NOMO-1 treated with DMSO at 0.1 percent for 48 hours (cell line): ENCODE data around the gene CASP9.
A peak's percentile ranks its signal among the peaks of the same experiment; 100 is the strongest.
"Not testable (repeated sequence)": the region's sequence is repeated elsewhere in the genome, so short reads cannot be mapped to it uniquely, and the experiment has no call there.

Experiments
- DNase-seq: peaks from one replicate; lab custom pipeline; 2025; ENCODE audit not compliant: unreplicated experiment; lab: John Stamatoyannopoulos, UW

The CASP9 gene

DNA sequence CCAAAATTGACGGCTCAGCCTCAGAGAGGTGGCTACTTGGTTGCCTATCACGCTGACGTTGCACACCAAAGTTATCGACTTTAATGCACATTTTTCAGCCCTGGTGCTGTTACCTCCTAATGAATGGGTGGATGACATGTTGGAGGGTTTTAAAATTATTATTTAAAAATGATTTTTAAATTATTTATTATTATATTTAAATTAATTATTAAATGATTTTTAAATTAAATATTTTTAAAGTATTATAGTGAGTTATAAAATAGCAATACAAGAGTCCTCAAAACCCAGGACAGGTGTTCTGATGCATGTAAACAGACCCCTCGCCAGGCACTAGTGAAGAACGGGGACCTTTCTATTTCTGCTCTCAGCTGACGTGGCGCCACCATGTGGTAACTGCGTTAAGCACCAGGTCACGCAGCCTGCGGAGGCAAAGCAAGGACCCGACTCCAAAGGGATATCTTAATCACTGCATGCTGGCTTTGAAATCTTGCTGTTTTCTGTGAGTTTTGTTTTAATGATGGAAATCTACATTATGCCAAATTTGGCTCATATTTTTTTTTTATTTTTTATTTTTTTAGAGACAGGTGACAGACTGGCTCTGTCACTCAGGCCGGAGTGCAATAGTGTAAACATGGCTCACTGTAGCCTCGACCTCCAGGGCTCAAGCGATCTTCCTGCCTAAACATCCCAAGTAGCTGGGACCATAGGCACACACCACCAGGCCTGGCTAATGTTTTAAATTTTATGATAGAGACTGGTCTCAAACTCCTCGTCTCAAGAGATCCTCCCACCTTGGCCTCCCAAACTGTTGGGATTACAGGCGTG, 22.6 kb downstream of the CASP9 start:
- peak; percentile 38 for DNase-seq

DNA sequence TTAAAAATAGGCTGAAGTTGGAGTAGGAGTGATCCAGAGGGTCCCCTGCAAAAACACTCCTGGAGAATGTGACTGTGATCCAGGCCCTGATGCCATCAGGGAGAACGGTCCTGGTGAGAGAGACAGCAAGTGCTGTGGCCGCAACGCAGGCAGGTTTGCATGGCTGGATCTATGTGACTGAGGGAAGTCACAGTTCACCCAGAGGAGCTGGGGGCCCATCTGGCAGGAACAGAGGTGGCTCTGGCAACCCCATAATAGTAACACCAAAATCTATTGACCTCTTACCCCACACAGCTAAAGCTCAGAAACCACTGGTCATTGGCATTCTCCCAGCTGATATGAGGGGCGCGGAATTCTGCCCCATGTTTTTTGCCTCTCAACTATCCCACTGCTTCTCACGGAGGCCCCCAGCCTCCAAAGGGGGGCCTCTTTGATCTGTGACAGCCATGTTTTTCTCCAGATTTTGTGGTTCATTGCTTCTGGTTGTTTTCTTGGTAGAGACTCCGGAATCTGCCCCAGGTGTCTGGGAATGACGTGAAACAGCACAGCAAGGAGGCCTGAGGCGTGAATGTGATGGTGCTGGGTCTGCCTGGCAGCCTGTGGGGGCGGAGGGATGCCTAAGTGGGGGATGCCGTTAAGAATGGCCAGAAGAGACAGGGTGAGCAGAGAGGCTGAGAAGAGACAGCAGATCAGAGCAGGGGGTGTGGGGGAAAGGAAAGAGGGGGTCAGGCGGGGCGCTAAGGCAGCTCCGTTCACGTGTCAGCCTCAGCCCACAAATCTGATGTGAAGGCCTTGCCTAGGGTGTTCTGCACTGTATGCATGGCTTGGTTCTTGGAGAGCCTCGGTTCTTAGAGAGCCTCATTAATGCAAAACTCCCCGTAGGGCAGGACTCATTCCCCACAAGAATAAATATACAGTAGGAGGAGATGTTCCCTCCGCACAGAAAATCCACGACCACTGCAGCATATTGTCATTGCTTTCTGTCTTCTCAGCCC, 23.5 kb downstream of the CASP9 start:
- DNase-seq, result no peak

DNA sequence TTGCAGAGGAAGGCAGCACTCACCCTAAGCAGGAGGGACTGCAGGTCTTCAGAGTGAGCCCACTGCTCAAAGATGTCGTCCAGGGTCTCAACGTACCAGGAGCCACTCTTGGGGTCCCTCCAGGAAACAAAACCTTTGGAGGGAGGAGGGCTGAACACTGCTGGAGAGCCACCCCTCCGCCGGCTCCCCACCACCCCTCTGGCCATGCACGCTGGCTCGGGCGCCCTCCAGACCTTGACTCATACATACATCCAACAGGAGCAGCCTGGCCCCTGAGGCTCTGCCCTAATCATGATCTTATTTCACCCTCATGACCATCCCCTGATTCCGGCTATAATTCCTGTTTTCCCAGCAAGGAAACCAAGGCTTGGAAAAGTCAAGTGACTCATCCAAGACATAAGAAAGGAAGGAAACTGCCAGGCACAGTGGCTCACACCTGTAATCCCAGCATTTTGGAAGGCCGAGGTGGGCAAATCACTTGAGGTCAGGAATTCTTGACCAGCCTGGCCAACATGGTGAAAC, 30.1 kb downstream of the CASP9 start:
- no peak for DNase-seq

DNA sequence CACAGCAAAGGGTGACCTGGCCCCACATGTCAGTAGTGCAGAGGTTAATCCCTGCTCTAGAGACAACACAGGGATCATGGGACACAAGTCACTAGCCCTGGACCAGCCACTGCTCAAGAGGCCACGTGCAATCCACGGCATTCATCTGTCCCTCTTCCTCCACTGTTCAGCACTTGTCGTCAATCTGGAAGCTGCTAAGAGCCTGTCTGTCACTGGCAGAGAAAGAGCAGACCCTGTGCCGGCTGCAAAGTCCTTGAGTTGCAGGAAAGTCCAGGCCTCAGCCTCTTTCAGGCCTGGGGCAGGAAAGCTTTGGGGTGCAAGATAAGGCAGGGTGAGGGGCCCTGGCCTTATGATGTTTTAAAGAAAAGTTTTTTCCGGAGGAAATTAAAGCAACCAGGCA, 31.4 kb downstream of the CASP9 start:
- no peak for DNase-seq

DNA sequence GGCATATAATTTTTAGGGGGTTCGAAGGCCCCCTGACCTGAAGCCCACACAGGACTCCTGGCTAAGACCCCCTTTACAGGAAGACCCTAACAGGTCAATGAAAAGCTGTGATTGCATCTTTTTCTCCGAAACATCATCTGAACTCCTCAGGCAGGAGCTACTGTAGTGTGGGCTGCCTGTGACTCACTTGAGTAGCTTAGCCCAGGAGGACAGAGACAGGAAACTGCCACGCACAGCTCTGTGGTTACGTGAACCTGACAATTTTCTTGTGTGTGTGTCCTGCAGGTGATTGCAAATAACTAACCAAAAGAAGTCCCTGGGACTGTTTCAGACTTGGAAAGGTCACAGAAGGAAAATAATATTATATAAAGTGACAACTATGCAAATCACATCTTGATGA, 33.0 kb downstream of the CASP9 start:
- not testable (repeated sequence) for DNase-seq

DNA sequence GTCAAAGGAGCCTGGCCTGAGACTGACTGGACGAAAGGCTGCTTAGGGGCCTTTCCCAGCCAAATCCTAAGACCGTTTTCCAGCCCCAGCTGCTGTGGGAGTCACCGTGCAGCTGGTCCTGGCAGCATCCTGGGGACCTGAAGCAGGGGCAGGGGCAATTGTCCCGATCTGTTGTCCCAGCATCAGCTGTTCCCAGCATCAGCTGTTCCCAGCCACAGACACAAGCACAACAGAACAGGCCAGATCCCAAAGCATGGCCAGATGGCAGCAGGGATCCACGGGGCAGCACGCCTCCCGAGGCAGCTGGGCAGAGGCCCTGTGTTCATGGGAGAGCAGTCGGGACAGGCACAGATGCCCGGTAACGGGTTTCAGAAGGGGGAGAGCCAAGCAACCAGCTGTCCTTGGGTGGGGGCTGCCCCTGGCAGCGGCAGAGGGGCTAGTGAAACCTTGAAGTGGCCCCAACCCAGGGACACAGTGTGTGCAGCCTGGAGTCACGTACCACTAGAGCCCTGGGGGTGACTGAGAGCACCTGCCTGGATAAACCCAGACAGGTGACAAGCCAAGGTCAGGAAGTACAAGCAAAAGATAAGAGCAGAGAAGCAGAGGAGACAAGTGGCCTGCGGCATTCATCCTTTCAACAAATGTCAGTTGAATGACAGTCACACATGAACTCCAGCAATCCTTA, 34.8 kb downstream of the CASP9 start:
- no peak for DNase-seq

DNA sequence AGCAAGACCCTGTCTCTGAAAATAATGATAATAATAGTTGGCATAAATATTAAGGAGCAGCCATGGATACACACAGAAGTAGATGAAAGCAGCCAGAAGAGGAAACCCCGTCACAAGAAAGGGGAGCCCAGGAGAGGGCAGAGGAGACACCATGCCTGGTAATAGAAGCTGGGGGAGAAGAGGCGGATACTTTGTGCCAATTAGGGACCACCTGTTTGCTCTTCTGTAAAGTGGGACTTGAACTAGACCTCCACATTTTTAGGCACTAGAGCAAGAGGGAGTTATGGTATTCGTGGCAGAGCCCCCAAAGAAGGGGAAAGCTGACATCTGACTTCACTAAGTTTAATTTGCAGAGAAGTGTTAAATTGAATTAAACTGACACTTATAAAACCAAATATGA, 35.6 kb downstream of the CASP9 start:
- no peak for DNase-seq

DNA sequence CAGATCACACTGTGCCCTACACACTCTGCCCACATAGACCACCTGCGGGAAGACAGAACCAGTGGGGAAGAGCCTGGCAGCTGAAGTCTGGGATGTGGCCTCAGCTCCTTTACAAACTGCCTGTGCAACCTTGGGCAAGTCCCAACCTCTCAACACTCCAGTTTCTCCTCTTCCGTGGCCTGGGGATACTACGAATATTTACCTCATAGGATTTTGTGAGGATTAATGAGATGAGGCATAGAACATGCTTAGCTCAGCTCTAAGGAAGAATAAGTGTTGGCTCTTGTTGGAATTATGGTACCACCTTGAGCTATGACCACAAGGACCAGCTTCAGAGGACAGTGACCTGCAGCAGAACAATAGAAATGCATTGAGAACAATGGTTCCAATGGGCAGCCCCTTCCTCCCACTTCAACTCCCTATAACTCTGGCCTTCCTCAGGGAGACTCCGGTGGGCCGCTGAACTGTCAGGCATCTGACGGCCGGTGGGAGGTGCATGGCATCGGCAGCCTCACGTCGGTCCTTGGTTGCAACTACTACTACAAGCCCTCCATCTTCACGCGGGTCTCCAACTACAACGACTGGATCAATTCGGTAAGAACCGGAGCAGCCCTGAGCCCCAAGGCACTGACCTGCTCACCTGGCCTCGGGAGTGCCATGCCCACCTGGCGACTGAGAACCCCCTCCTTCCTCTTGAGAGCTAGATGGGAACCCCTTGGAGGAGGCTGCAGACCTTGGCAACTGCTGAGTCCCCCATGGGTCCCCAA, 37.0 kb downstream of the CASP9 start:
- not testable (repeated sequence) for DNase-seq

DNA sequence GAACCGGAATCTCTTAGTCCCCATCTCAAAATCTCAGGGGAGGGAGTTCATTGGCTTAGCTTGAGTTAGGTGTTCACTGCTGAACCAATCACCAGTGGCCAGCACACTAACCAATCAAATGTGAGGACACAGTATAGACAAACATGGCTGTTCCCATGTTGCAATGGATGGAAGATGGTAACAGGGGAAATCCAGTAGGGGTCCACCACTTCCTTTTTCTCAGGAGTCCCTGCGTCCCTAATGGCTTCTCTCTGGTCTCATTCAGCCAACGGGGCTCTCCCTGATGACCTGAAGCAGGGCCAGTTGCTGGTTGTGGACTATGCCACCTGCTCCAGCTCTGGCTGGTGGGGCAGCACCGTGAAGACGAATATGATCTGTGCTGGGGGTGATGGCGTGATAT, 38.4 kb downstream of the CASP9 start:
- no peak for DNase-seq

DNA sequence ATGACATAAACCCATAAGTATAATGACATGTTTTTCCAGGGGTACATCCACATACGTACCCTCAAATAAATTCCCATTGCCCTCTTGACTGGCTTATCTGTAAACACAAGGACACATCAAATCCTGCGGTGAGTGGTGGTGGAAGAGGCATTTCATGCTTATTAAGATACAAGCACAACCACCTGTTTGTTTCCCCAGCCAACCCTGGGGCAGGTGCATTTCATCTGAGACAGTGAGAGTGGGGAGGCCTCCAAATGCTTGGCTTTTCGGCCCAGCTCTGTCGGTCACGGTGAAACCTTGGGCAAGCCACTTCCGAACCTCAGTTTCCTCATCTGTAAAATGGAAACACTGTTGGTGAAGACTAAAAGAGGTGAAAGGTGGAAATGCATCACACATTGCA, 39.6 kb downstream of the CASP9 start:
- not testable (repeated sequence) for DNase-seq

DNA sequence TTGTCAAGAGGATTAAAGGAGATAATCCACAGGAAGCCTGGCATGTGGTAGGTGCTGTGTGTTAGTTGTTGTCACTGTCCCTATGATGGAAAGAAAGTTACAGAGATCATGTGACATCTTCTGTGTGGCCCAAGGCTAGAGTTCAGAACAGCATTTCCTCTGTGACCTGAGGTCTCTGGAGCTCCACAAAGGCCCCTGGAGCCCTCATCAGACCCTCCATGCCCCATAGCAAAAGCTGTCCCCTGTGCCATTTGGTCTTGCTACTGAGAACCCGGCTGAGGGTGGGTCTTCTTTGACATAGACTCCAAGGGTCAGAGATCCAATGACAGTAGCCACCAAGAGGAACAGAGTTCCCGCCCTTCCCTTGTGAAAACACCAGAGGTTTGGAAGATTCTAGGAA, 40.0 kb downstream of the CASP9 start:
- no peak for DNase-seq

DNA sequence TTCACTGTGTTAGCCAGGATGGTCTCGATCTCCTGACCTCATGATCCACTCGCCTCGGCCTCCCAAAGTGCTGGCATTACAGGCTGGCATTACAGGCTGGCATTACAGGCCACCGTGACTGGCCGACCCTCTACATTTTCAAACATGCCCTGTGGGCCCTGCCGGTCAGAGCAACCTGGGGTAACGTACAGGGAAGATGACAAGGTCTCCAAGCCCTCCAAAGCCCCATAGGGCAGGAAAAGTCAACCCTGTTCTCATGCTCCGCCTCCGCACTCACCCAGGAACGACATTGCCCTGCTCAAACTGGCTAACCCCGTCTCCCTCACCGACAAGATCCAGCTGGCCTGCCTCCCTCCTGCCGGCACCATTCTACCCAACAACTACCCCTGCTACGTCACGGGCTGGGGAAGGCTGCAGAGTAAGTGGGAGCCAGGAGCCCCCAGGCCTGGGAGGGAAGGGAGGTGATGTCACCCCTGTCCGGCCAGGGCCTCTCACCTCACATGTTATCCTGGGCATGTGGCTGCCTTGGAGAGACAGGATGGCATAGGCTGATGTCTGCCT, 41.0 kb downstream of the CASP9 start:
- DNase-seq, result not testable (repeated sequence)

DNA sequence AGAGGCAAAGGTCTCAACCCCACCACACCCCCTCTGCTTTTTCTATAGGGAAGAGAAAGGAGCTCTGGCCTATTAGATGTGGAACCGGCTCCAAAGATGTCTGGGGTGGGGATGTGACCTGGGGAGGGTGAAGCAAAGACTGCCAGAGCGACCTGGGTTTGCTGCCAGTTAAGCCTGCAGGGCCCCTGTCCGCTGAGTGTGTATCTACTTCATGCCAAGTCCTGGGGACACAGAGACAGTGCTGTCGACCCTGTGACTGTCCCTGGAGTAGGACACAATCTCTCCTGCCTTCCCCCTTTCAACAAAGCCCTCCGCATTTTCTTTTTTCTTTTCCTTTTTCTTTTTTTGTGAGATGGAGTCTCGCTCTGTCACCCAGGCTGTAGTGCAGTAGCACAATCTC, 41.6 kb downstream of the CASP9 start:
- DNase-seq, result not testable (repeated sequence)

DNA sequence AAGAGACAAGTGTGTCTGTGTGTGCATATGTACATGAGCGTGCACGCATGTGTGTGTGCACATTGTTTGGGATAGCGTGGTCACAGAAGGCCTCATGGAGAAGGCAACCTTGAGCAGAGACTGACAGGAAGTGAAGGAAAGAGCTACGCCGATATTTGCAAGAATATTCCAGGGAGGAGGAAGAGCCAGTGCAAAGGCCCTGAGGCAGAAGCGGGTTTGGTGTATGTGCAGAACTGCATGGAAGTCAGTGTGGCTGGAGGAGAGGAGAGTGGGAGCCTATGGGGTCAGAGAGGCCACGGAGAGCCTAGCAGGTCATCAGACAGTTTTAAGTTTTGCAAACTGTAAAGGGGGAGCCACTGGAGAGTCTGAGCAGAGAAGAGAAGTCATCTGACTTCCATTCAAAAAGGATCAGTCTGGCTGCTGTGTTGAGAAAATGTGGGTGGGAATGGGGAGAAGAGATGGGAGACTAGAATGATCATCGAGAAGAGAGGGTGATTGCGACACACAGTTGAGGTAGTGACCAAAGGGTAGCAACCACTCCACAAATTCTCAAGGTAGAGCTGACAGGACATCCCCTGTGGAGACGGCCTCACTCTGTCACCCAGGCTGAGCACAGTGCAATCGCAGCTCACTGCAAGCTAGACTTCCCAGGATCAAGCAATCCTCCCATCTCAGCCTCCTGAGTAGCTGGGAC, 44.2 kb downstream of the CASP9 start:
- no peak for DNase-seq

DNA sequence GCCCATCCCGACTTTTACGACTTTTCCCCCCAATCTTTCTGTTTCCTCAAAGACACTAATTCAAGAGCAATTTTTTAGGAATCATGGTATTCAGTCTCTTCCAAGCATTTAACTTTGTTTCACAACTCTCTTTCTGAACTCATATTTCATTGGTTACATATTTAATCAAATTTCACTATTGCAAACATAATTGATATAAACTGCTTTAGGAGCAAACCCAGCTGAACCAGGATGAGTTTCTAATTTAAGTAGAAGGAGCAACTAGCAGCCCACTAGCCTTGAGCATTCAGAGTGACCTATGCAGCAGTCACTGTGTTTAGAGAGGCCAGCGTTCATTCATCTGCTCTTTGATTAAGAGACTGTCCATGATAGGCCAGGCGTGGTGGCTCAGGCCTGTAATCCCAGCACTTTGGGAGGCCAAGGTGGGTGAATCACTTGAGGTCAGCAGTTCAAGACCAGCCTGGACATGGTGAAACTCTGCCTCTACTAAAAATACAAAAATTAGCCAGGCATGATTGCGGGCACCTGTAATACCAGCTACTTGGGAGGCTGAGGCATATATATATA, 46.3 kb downstream of the CASP9 start:
- DNase-seq, result no peak

DNA sequence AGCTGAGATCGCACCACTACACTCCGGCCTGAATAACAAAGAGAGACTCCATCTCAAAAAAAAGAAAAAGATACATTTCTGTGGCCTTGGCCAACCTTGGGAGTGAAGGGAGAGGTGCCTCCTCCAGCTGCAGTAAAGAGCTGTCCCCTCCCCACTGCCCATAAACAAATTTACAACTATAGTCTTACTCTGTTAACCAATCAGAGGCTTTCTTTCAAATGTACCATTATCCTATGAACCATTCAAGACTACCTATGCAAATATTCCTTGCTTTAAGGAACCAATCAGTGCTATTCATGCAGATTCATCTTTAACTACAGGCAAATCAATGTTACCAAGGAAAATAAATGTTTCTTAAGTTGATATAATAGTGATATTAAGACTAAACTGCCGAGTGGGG, 47.1 kb downstream of the CASP9 start:
- DNase-seq, result no peak

DNA sequence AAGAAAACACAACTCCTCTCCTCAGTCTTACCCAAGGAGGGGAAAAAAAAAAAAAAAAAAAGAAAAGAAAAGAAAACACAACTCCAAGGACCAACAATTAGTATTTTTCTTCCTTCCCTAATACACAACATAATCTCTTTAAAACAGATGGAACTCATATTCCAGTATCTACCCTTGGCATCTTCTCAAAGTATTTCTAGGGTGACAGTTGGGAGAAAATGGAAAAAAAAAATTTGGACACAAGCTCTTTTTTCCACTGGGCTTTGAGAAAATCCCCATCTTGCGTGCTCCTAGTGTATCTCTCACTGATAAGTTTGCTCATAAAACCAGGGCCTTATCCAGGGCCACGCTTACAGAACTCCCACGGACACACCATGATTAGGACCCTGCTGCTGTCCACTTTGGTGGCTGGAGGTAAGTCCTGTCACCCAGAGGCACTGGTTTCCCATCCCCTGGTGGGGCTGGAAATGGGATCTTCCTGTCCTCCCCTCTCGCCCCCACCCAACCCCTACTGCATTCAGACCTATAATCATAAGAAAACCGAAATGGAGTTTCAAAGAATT, 48.2 kb downstream of the CASP9 start, which contains the start of gene CELA2B:
TSS of gene CELA2B (plus strand) at position 353 of the 563 bp plus-strand sequence. CDS start at position 375, 22 bp downstream.
- DNase-seq, result no peak

DNA sequence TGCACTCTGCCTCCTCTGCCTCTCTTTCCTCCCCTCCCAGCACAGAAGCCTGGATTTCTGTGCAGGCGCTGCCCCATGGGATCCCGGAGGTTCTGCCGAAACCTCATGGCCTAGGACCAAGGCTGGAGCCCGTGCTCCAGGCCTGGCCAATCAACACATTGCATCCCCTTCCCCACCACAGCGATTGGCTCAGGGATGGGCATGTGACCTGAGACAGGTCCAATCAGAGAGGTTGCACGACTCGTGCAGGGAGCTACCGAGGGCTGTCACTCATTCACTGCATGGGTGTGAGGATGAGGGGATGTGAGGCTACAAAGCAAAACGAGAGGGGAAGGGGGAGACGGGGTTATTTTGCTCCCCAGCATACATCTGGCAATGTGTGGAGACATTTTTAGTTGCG, 51.4 kb downstream of the CASP9 start:
- no peak for DNase-seq

DNA sequence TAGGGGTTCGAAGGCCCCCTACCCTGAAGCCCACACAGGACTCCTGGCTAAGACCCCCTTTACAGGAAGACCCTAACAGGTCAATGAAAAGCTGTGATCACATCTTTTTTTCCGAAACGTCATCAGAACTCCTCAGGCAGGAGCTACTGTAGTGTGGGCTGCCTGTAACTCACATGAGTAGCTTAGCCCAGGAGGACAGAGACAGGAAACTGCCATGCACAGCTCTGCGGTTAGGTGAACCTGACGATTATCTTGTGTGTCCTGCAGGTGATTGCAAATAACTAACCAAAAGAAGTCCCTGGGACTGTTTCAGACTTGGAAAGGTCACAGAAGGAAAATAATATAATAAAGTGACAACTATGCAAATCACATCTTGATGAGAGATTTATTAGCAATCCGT, 52.3 kb downstream of the CASP9 start:
- not testable (repeated sequence) for DNase-seq
